Cardiac fibroblast (primary cell): Measurements from ENCODE around the gene TTC8.

Experiments used
- DNase-seq, 2 donors: peaks; one replicate each; pipeline versions ENCODE4 v3.0.0 to v3.0.0-alpha.2; 2010; ENCODE audit warnings: low read depth in 2 of 2
- H3K4me3 ChIP-seq, 2 donors: replicated peaks in 1 of 2; 1 replicate in 1 of 2; 2 replicates in 1 of 2; pipeline ENCODE4 v1.5.1; 2011; ENCODE audit warnings: low read depth in 2 of 2, low read length in 2 of 2, mild to moderate bottlenecking in 2 of 2, moderate library complexity in 1 of 2
- TF ChIP-seq, protein P1 (sequence below): IDR thresholded peaks from one replicate; pipeline ENCODE4 v1.5.1; 2011; ENCODE audit warnings: low read depth, mild to moderate bottlenecking, low read length, inconsistent platforms

TTC8 gene

GRCh38 chr14:88791629-88792472 is 32.6 kb upstream of the TTC8 start:
- DNase-seq, result no peak
- peak overlapping the region; percentile 31 to 62 for H3K4me3 ChIP-seq
- TF ChIP-seq, protein P1, sequence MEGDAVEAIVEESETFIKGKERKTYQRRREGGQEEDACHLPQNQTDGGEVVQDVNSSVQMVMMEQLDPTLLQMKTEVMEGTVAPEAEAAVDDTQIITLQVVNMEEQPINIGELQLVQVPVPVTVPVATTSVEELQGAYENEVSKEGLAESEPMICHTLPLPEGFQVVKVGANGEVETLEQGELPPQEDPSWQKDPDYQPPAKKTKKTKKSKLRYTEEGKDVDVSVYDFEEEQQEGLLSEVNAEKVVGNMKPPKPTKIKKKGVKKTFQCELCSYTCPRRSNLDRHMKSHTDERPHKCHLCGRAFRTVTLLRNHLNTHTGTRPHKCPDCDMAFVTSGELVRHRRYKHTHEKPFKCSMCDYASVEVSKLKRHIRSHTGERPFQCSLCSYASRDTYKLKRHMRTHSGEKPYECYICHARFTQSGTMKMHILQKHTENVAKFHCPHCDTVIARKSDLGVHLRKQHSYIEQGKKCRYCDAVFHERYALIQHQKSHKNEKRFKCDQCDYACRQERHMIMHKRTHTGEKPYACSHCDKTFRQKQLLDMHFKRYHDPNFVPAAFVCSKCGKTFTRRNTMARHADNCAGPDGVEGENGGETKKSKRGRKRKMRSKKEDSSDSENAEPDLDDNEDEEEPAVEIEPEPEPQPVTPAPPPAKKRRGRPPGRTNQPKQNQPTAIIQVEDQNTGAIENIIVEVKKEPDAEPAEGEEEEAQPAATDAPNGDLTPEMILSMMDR, result no peak

GRCh38 chr14:88792473-88793258 is 31.8 kb upstream of the TTC8 start, which contains the start of gene EML5:
TSS of gene EML5 (minus strand) at chr14:88792953. CDS start at chr14:88792503, 450 bp downstream.
- TF ChIP-seq, protein P1, result peak; percentile 52
- H3K4me3 ChIP-seq, result peak within 1 kb of the TSS; percentile 62 to 63
- peak; percentile 34 to 54 for DNase-seq

- no peak for DNase-seq
- TF ChIP-seq, protein P1, result no peak
- H3K4me3 ChIP-seq, result peak overlapping the region; percentile 62 to 63
Observed at GRCh38 chr14:88793259-88793625, 31.2 kb upstream of the TTC8 start.

DNA sequence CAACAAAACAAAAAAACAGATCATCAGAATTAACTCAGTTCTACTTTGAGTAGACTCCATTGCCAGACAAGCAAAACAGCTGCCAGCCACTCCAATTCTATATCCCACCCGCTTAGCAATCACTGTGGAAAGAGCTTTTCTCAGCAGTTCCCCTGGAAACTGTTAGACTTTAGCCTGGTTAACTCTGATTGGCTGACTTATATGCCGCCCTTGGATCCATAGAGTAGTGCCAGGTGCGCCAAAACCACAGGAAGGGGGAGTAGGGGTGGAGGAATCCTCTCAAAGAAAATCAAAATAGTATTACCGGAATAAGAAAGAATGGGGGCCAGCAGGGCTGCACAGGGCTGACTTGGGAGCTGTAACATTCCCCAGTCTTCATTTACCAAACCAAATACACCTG is 26.3 kb upstream of the TTC8 start:
- no peak overlapping the region for H3K4me3 ChIP-seq
- no peak for DNase-seq
- TF ChIP-seq, protein P1, result no peak

DNA sequence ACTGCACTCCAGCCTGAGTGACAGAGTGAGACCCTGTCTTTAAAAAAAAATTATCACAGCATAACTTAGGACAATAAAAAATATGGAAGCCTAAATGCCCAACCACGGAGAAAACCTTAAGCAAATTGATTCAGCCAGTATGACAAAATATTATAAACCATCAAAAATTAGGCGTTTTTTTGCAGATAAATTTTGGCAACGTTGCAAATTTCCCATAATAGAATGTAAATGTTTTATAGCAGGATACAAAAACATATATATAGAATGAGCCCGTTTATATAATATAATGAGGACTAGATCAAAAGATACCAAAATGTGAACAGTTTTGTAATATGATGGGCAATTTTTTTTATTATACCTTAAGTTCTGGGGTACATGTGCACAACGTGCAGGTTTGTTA is 24.9 kb upstream of the TTC8 start:
- no peak overlapping the region for H3K4me3 ChIP-seq
- no peak for DNase-seq
- TF ChIP-seq, protein P1, result no peak

DNA sequence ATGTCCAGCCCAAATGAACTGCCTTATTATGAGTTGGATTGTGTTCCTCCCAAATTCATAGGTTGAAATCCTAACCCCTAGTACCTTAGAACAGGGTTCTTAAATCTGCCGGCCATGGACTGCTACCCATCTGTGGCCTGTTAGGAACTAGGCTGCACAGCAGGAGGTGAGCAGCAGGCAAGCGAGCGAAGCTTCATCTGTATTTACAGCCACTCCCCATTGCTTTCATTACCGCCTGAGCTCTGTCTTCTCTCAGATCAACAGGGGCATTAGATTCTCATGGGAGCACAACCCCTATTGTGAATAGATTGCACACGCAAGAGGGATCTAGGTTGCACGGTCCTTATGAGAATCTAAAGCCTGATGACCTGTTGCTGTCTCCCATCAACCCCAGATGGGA is 21.9 kb upstream of the TTC8 start:
- H3K4me3 ChIP-seq, result no peak overlapping the region
- no peak for DNase-seq
- TF ChIP-seq, protein P1, result no peak
